ENCODE results near the gene CERS6. TPM values are rescaled to one million over a fixed set of nuclear protein-coding genes. Genes with fewer than 3 reads are reported as not detected.

Gene CERS6
- polyA plus RNA-seq, 3 donors = 7.6 to 17.7 (median 15.6) TPM

- Mint-ChIP-seq H3K27me3 (ENCODE audit: low read depth in 3 of 3) (peaks cover 0 to 1% (median 0%) of the 10 kb centered on the region in 3 donors), H3K4me1 (peaks cover 12% of the 10 kb centered on the region), H3K27ac (no peak overlapping the region), H3K36me3 (peaks cover 15 to 24% of the 10 kb centered on the region in 2 donors), H3K9me3 (no peaks in the 10 kb centered on the region), H3K4me3 (no peak overlapping the region)
- Histone ChIP-seq H3K9ac (ENCODE audit: insufficient read depth, low read length, poor library complexity, severe bottlenecking) (no peak overlapping the region), H3K4me1 (ENCODE audit: control insufficient read depth in 1 of 2, insufficient read depth in 2 of 2, low read length in 2 of 2) (peaks cover 7 to 12% of the 10 kb centered on the region in 2 donors), H2AFZ (ENCODE audit: insufficient read depth, low read depth, low read length, poor library complexity, severe bottlenecking) (no peak overlapping the region), H3K27ac (ENCODE audit: low read depth in 1 of 2, low read length in 2 of 2) (no peak overlapping the region), H4K20me1 (ENCODE audit: insufficient read depth, low read length) (no peaks in the 10 kb centered on the region), H3K9me3 (replicated peaks in 1 of 2; ENCODE audit: control insufficient read depth in 1 of 2, insufficient read depth in 1 of 2, low read length in 2 of 2) (no peaks in the 10 kb centered on the region), H3K79me2 (ENCODE audit: insufficient read depth, low read length) (no peaks in the 10 kb centered on the region), H3K36me3 (replicated peaks in 1 of 2; ENCODE audit: control insufficient read depth in 1 of 2, insufficient read depth in 2 of 2, low read length in 2 of 2) (peaks cover 8 to 21% of the 10 kb centered on the region in 2 donors), H3K27me3 (ENCODE audit: control insufficient read depth in 2 of 2, insufficient read depth in 2 of 2, low read length in 2 of 2) (no peaks in the 10 kb centered on the region), H3K4me3 (replicated peaks in 1 of 3; ENCODE audit: low read depth in 2 of 3, low read length in 3 of 3) (no peak overlapping the region), H3K4me2 (replicated peaks; ENCODE audit: extremely low read depth, low read length, poor library complexity, severe bottlenecking) (no peak overlapping the region)
- intact Hi-C loops (cut with micrococcal nuclease) = no loop called here
- TF ChIP-seq CTCF (IDR thresholded peaks at IDR 0.05) = no peak
- no CpG with 5 or more reads among the region's 6 CpGs for WGBS (ENCODE audit: insufficient coverage)
- no peak for DNase-seq
Observed at GRCh38 chr2:168734199-168734760, 278.2 kb downstream of the CERS6 start.

- H3K9ac ChIP-seq (ENCODE audit: insufficient read depth, low read length, poor library complexity, severe bottlenecking) = no peak overlapping the region
- peaks cover 2% of the 10 kb centered on the region in 2 donors for H3K4me1 ChIP-seq (ENCODE audit: control insufficient read depth in 1 of 2, insufficient read depth in 2 of 2, low read length in 2 of 2)
- Mint-ChIP-seq H3K9me3 (no peaks in the 10 kb centered on the region), H3K27me3 (ENCODE audit: low read depth in 3 of 3) (no peaks in the 10 kb centered on the region), H3K27ac (peak overlapping the region in 2 of 7 donors; percentile 2 to 44), H3K4me3 (no peak overlapping the region), H3K36me3 (peaks cover 22 to 33% of the 10 kb centered on the region in 2 donors), H3K4me1 (peaks cover 4% of the 10 kb centered on the region)
- no peaks in the 10 kb centered on the region for H3K9me3 ChIP-seq (replicated peaks in 1 of 2; ENCODE audit: control insufficient read depth in 1 of 2, insufficient read depth in 1 of 2, low read length in 2 of 2)
- 90% methylated on average over 2 of the region's 12 CpGs for WGBS (ENCODE audit: insufficient coverage)
- H3K27ac ChIP-seq (ENCODE audit: low read depth in 1 of 2, low read length in 2 of 2) = no peak overlapping the region
- no peak for DNase-seq
- no peaks in the 10 kb centered on the region for H3K27me3 ChIP-seq (ENCODE audit: control insufficient read depth in 2 of 2, insufficient read depth in 2 of 2, low read length in 2 of 2)
- H3K4me3 ChIP-seq (replicated peaks in 1 of 3; ENCODE audit: low read depth in 2 of 3, low read length in 3 of 3) = no peak overlapping the region
- intact Hi-C loops (cut with micrococcal nuclease) = no loop called here
- no peak overlapping the region for H2AFZ ChIP-seq (ENCODE audit: insufficient read depth, low read depth, low read length, poor library complexity, severe bottlenecking)
- no peak for TF ChIP-seq CTCF (IDR thresholded peaks at IDR 0.05)
- no peak overlapping the region for H3K4me2 ChIP-seq (replicated peaks; ENCODE audit: extremely low read depth, low read length, poor library complexity, severe bottlenecking)
- no peaks in the 10 kb centered on the region for H3K79me2 ChIP-seq (ENCODE audit: insufficient read depth, low read length)
- no peaks in the 10 kb centered on the region for H4K20me1 ChIP-seq (ENCODE audit: insufficient read depth, low read length)
- H3K36me3 ChIP-seq (replicated peaks in 1 of 2; ENCODE audit: control insufficient read depth in 1 of 2, insufficient read depth in 2 of 2, low read length in 2 of 2) = peaks cover 12 to 14% of the 10 kb centered on the region in 2 donors
Observed at GRCh38 chr2:168736649-168737445, 280.8 kb downstream of the CERS6 start.
